HepG2 (cell line): ENCODE measurements around the gene CD163L1. TPM values are rescaled to one million over a fixed set of nuclear protein-coding genes. Genes with fewer than 3 reads are reported as not detected.

Experiments
- ATAC-seq: fragments of 200-7000 bp; cut with Tn5 transposase; 3 replicates; pipeline ENCODE4 v1.9.1; 2020; ENCODE audit warnings: mild to moderate bottlenecking, moderate library complexity
- BruUV-seq: library from RNA; stranded (reverse); fragments of 400-500 nt; replicated peaks from 2 replicates; lab custom pipeline; 2021; lab: Mats Ljungman, UMichigan
- CTCF ChIA-PET: fragments of 300-600 bp; formaldehyde crosslinking; extraction: SDS; loops from one replicate; lab custom pipeline; 2021; ENCODE audit warnings: low total read pairs, inconsistent platforms, low intra/inter-chr PET ratio; lab: Yijun Ruan, JAX
- POLR2A ChIA-PET: fragments of 350-600 bp; sonication (Branson Sonifier 250); formaldehyde crosslinking; loops from one replicate; lab custom pipeline; 2020; ENCODE audit warnings: antibody characterized with exemption, inconsistent platforms; lab: Yijun Ruan, JAX
- DNase-seq: peaks from one replicate; pipeline ENCODE4 v3.0.0-alpha.2; 2015; ENCODE audit warnings: low spot score
- FAIRE-seq: peaks from 3 replicates; lab custom pipeline; 2011; peaks lifted over from hg19 to GRCh38; lab: Jason Lieb, UNC
- H2AFZ ChIP-seq: one replicate; pipeline ENCODE4 v1.6.1; 2011; ENCODE audit warnings: low read length, inconsistent platforms
- H3K27ac ChIP-seq: fragments of 300-600 bp; 3 replicates; pipeline ENCODE4 v1.8.0; 2011; ENCODE audit warnings: mixed run types, mild to moderate bottlenecking, mixed read lengths, low read length, inconsistent platforms; ENCODE audit not compliant: insufficient read depth; ENCODE audit errors: extremely low read length
- H3K27me3 ChIP-seq, 2 experiments: fragments of 200-600 bp in 1 of 2; 2 replicates in 1 of 2; 3 replicates in 1 of 2; pipeline versions ENCODE4 v1.6.0 to v1.8.0; 2011; ENCODE audit warnings: low read length in 2 of 2, mild to moderate bottlenecking in 2 of 2, moderate library complexity in 2 of 2, inconsistent platforms in 1 of 2; ENCODE audit not compliant: insufficient read depth in 2 of 2, control insufficient read depth in 1 of 2
- H3K36me3 ChIP-seq, 2 experiments: fragments of 200-600 bp in 1 of 2; replicated peaks in 1 of 2; 2 replicates in 1 of 2; 3 replicates in 1 of 2; pipeline versions ENCODE4 v1.5.1 to v1.8.0; 2011; ENCODE audit warnings: low read length in 2 of 2, inconsistent platforms in 1 of 2; ENCODE audit not compliant: insufficient read depth in 2 of 2, control insufficient read depth in 1 of 2
- H3K4me1 ChIP-seq: 2 replicates; pipeline ENCODE4 v1.5.1; 2012; ENCODE audit warnings: low read length, inconsistent platforms; ENCODE audit not compliant: insufficient read depth
- H3K4me2 ChIP-seq: 2 replicates; pipeline ENCODE4 v1.6.0; 2011; ENCODE audit warnings: low read depth, low read length, inconsistent platforms
- H3K4me3 ChIP-seq, 3 experiments: fragments of 200-600 bp in 1 of 3; sonication (generic), shearing (Covaris generic) in 1 of 3; replicated peaks in 1 of 3; 2 replicates each; pipeline ENCODE4 v1.5.1; 2011 to 2016; ENCODE audit warnings: low read length in 3 of 3, inconsistent platforms in 2 of 3, low read depth in 2 of 3, mild to moderate bottlenecking in 2 of 3, control low read depth in 1 of 3, mixed read lengths in 1 of 3; ENCODE audit not compliant: insufficient read depth in 1 of 3
- H3K79me2 ChIP-seq: one replicate; pipeline ENCODE4 v1.6.1; 2011; ENCODE audit warnings: low read length, inconsistent platforms; ENCODE audit not compliant: insufficient read depth
- H3K9ac ChIP-seq: 2 replicates; pipeline ENCODE4 v1.6.0; 2011; ENCODE audit warnings: mild to moderate bottlenecking, low read depth, low read length, inconsistent platforms; ENCODE audit not compliant: insufficient read depth
- H3K9me3 ChIP-seq: 2 replicates; pipeline ENCODE4 v1.5.1; 2012; ENCODE audit warnings: mild to moderate bottlenecking, low read length
- H4K20me1 ChIP-seq: 2 replicates; pipeline ENCODE4 v1.6.0; 2011; ENCODE audit warnings: inconsistent platforms, mild to moderate bottlenecking, low read length, moderate library complexity; ENCODE audit not compliant: insufficient read depth
- AGO2 ChIP-seq: fragments of 200-400 bp; formaldehyde crosslinking; optimal IDR thresholded peaks from 2 replicates; pipeline ENCODE3; 2017; ENCODE audit warnings: mild to moderate bottlenecking, low read depth, low read length, moderate library complexity
- ARID3A ChIP-seq: IDR thresholded peaks from 2 replicates; pipeline ENCODE4 v1.6.1; 2012; ENCODE audit warnings: low read depth, low read length, improper control_type of control experiment
- EZH2 ChIP-seq: conservative IDR thresholded peaks from 2 replicates; pipeline ENCODE4 v1.6.1; 2012; ENCODE audit warnings: mild to moderate bottlenecking, low read depth, low read length, moderate library complexity
- JARID2 ChIP-seq: sonication (generic); formaldehyde crosslinking; IDR thresholded peaks from 2 replicates; pipeline ENCODE4 v1.8.1; 2023; ENCODE audit warnings: missing genetic modification reagents, inconsistent platforms; ENCODE audit not compliant: insufficient replicate concordance
- JUNB ChIP-seq: sonication (generic); formaldehyde crosslinking; IDR thresholded peaks from 2 replicates; pipeline ENCODE4 v1.8.0; 2022; ENCODE audit warnings: missing genetic modification reagents, mild to moderate bottlenecking, borderline replicate concordance
- KDM3A ChIP-seq: IDR thresholded peaks from 2 replicates; pipeline ENCODE4 v1.6.1; 2018; ENCODE audit warnings: low read depth, missing compliant biosample characterization
- MTF2 ChIP-seq: sonication (generic); formaldehyde crosslinking; IDR thresholded peaks from 2 replicates; pipeline ENCODE4 v1.5.0; 2020; ENCODE audit warnings: missing genetic modification reagents, borderline replicate concordance
- SP4 ChIP-seq: sonication (generic); formaldehyde crosslinking; IDR thresholded peaks from 2 replicates; pipeline ENCODE4 v1.8.1; 2023; ENCODE audit warnings: mild to moderate bottlenecking, missing genetic modification reagents
- SPEN ChIP-seq: sonication (generic); formaldehyde crosslinking; IDR thresholded peaks from 2 replicates; pipeline ENCODE4 v1.5.1; 2020; ENCODE audit warnings: low read depth, mild to moderate bottlenecking, missing genetic modification reagents
- ZFP37 ChIP-seq: sonication (generic); formaldehyde crosslinking; IDR thresholded peaks from 2 replicates; pipeline ENCODE4 v1.4.0; 2020; ENCODE audit warnings: missing genetic modification reagents, borderline replicate concordance
- ZNF431 ChIP-seq: sonication (generic); formaldehyde crosslinking; IDR thresholded peaks from 2 replicates; pipeline ENCODE4 v1.9.0; 2022; ENCODE audit warnings: missing genetic modification reagents, low read depth, mild to moderate bottlenecking, borderline replicate concordance
- WGBS: methylation state at CpG from one replicate; pipeline ENCODE4 v1.1.6; 2017; ENCODE audit warnings: low lambda C conversion rate; 5-methylcytosine and 5-hydroxymethylcytosine counted together
- in situ Hi-C: cut with HindIII; loops from 2 replicates; pipeline ENCODE4 v1.10.0; 2017; ENCODE audit warnings: low pct_unique_long_range_greater_than_20kb; ENCODE audit not compliant: extremely low pct_ligation_motif_present
- intact Hi-C: fragments of 100-400 bp; cut with micrococcal nuclease; formaldehyde crosslinking; loops from one replicate; pipeline ENCODE4 v1.10.0; 2022; ENCODE audit not compliant: unreplicated experiment
- polyA plus RNA-seq, 8 experiments: library from polyadenylated mRNA; depleted of rRNA in 3 of 8; stranded (reverse) in 7 of 8; unstranded in 1 of 8; fragments of >200 nt; fragmentation: Illumina TruSeq in 4 of 8; extraction: Trizol in 4 of 8; gene quantifications; 2 replicates each; pipeline versions ENCODE4 v1.2.1 to v1.2.3, GENCODE V29; 2011 to 2016; ENCODE audit warnings: low read depth in 4 of 8, missing spikeins in 1 of 8, mixed read lengths in 1 of 8; ENCODE audit not compliant: insufficient read depth in 1 of 8
- total RNA-seq, 5 experiments: library from RNA; depleted of rRNA; stranded (reverse); fragments of >200 nt; fragmentation: Illumina TruSeq; extraction: Trizol; gene quantifications; 2 replicates each; pipeline ENCODE4 v1.2.3, GENCODE V29; 2016; ENCODE audit warnings: low read depth in 1 of 5
- TF ChIP-seq, protein P1 (sequence below): sonication (generic); formaldehyde crosslinking; IDR thresholded peaks from 2 replicates; pipeline ENCODE4 v1.9.0; 2021; ENCODE audit warnings: missing genetic modification reagents, borderline replicate concordance
- TF ChIP-seq, protein P2 (sequence below): sonication (generic); formaldehyde crosslinking; IDR thresholded peaks from 2 replicates; pipeline ENCODE4 v1.4.0; 2020; ENCODE audit warnings: mild to moderate bottlenecking, missing genetic modification reagents

CD163L1 gene
- total and polyA plus RNA-seq, 2 of the 13 experiments (the other 11 are each of a cell fraction or from before 2014, with no cell fraction given) = 3.4 to 6.8 TPM

- no peaks in the 10 kb centered on the region for H3K79me2 ChIP-seq
- no peak overlapping the region for H3K27ac ChIP-seq
- no peak for FAIRE-seq
- in situ Hi-C loops = no loop called here
- H3K9ac ChIP-seq = no peak overlapping the region
- no peaks in the 10 kb centered on the region for H4K20me1 ChIP-seq
- H3K4me1 ChIP-seq = no peaks in the 10 kb centered on the region
- H3K4me3 ChIP-seq = no peak overlapping the region
- BruUV-seq = no TSS peak
- intact Hi-C loops = no loop called here
- H3K36me3 ChIP-seq = no peaks in the 10 kb centered on the region
- no peak overlapping the region for H2AFZ ChIP-seq
- CTCF ChIA-PET = no interaction called here
- POLR2A ChIA-PET = no interaction called here
- H3K4me2 ChIP-seq = no peak overlapping the region
- H3K27me3 ChIP-seq = 0 out of 5 replicates have a peak, but pooled peaks cover 0 to 3% of the 10 kb centered on the region in 2 experiments
- DNase-seq = no peak
- ATAC-seq = no peak
- no peaks in the 10 kb centered on the region for H3K9me3 ChIP-seq
- WGBS = 52% methylated on average over 4 of the region's 4 CpGs
- TF ChIP-seq EZH2 = no peak
- TF ChIP-seq KDM3A (CRISPR knock-in tag) = no peak
- TF ChIP-seq ZNF431 = no peak
- no peak for TF ChIP-seq JUNB (CRISPR knock-in tag)
- no peak for TF ChIP-seq ARID3A
- TF ChIP-seq SPEN (CRISPR knock-in tag) = no peak
- TF ChIP-seq, protein P1, sequence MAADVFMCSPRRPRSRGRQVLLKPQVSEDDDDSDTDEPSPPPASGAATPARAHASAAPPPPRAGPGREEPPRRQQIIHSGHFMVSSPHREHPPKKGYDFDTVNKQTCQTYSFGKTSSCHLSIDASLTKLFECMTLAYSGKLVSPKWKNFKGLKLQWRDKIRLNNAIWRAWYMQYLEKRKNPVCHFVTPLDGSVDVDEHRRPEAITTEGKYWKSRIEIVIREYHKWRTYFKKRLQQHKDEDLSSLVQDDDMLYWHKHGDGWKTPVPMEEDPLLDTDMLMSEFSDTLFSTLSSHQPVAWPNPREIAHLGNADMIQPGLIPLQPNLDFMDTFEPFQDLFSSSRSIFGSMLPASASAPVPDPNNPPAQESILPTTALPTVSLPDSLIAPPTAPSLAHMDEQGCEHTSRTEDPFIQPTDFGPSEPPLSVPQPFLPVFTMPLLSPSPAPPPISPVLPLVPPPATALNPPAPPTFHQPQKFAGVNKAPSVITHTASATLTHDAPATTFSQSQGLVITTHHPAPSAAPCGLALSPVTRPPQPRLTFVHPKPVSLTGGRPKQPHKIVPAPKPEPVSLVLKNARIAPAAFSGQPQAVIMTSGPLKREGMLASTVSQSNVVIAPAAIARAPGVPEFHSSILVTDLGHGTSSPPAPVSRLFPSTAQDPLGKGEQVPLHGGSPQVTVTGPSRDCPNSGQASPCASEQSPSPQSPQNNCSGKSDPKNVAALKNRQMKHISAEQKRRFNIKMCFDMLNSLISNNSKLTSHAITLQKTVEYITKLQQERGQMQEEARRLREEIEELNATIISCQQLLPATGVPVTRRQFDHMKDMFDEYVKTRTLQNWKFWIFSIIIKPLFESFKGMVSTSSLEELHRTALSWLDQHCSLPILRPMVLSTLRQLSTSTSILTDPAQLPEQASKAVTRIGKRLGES (CRISPR knock-in tag) = no peak
- no peak for TF ChIP-seq ZFP37
- TF ChIP-seq JARID2 (CRISPR knock-in tag) = no peak
- no peak for TF ChIP-seq SP4 (CRISPR knock-in tag)
- TF ChIP-seq MTF2 (CRISPR knock-in tag) = no peak
- no peak for TF ChIP-seq AGO2
- TF ChIP-seq, protein P2, sequence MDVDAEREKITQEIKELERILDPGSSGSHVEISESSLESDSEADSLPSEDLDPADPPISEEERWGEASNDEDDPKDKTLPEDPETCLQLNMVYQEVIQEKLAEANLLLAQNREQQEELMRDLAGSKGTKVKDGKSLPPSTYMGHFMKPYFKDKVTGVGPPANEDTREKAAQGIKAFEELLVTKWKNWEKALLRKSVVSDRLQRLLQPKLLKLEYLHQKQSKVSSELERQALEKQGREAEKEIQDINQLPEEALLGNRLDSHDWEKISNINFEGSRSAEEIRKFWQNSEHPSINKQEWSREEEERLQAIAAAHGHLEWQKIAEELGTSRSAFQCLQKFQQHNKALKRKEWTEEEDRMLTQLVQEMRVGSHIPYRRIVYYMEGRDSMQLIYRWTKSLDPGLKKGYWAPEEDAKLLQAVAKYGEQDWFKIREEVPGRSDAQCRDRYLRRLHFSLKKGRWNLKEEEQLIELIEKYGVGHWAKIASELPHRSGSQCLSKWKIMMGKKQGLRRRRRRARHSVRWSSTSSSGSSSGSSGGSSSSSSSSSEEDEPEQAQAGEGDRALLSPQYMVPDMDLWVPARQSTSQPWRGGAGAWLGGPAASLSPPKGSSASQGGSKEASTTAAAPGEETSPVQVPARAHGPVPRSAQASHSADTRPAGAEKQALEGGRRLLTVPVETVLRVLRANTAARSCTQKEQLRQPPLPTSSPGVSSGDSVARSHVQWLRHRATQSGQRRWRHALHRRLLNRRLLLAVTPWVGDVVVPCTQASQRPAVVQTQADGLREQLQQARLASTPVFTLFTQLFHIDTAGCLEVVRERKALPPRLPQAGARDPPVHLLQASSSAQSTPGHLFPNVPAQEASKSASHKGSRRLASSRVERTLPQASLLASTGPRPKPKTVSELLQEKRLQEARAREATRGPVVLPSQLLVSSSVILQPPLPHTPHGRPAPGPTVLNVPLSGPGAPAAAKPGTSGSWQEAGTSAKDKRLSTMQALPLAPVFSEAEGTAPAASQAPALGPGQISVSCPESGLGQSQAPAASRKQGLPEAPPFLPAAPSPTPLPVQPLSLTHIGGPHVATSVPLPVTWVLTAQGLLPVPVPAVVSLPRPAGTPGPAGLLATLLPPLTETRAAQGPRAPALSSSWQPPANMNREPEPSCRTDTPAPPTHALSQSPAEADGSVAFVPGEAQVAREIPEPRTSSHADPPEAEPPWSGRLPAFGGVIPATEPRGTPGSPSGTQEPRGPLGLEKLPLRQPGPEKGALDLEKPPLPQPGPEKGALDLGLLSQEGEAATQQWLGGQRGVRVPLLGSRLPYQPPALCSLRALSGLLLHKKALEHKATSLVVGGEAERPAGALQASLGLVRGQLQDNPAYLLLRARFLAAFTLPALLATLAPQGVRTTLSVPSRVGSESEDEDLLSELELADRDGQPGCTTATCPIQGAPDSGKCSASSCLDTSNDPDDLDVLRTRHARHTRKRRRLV = no peak
These were observed 133.9 kb downstream of the CD163L1 start for GRCh38 chr12:7310070-7310469.
